Measurements from ENCODE around the gene MAN2B2. TPM values are rescaled to one million over a fixed set of nuclear protein-coding genes. Genes with fewer than 3 reads are reported as not detected.

MAN2B2 gene
- total and polyA plus RNA-seq, 2 of the 8 experiments (the other 6 are each of a cell fraction or from before 2014, with no cell fraction given): 3.3 to 4.0 TPM

DNA sequence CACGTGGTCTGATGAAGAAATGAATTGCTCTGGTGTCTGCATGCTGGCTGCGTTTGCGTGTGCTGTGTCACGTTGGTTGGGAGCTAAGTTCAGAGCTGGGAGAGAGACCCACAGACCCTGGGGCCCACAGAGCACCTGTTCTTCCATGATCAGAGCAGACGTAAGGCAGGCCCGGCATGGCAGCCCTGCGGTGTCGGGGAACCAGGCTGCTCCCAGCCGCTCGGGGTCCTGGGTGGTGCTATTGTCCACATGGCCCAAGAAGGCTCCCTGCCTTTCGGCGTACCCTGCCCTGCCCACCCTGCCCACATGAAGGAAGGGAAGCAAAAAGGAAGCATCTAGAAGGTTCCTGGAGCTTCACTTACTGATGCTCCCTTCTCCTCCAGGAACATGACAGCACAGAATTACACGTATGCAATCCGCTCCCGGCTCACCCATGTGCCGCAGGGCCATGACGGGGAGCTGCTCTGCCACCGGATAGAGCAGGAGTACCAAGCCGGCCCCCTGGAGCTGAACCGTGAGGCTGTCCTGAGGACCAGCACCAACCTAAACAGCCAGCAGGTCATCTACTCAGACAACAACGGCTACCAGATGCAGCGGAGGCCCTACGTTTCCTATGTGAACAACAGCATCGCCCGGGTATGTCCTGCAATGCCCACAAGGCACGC lies 34.6 kb downstream of the MAN2B2 start:
- ChIA-PET POLR2A (ENCODE audit: partially characterized antibody) (interaction anchor here (1.1 kb wide), 1 partner anchor 34 kb away, joined by 4 read pairs; no protein-coding TSS in a partner anchor), CTCF (ENCODE audit: partially characterized antibody) (interaction anchor here (0.7 to 3.5 kb wide), 10 partner anchors 12 to 337 kb away, joined by 3 to 11 read pairs (median 4); no protein-coding TSS in a partner anchor)
- no peak overlapping the region for H3K9ac ChIP-seq (replicated peaks in 1 of 4; ENCODE audit: extremely low read depth in 1 of 4, low read depth in 3 of 4, low read length in 3 of 4)

More for the DNA sequence above, 34.6 kb downstream of the MAN2B2 start:
- peaks cover 0 to 7% (median 2%) of the 10 kb centered on the region in 4 experiments; a peak in 3 of 8 replicates for H3K36me3 ChIP-seq (ENCODE audit: control insufficient read depth in 2 of 4, insufficient read depth in 4 of 4, low read length in 3 of 4)
- no peak for TF ChIP-seq TBP (IDR thresholded peaks at IDR 0.05; ENCODE audit: low read depth, low read length)
- no peak for TF ChIP-seq RXRA (IDR thresholded peaks at IDR 0.05; ENCODE audit: insufficient read depth, low read depth, low read length)
- no peak for TF ChIP-seq SAP30 (IDR thresholded peaks at IDR 0.05; ENCODE audit: insufficient read depth, insufficient replicate concordance, low read length)
- no peak for TF ChIP-seq SRF (IDR thresholded peaks at IDR 0.05; ENCODE audit: low read depth, low read length)
- TF ChIP-seq E2F6 (IDR thresholded peaks at IDR 0.05): no peak
- no peak for TF ChIP-seq KDM5A (IDR thresholded peaks at IDR 0.05; ENCODE audit: low read length)
- TF ChIP-seq YY1 (IDR thresholded peaks at IDR 0.05; ENCODE audit: low read depth, low read length): no peak
- no peak for TF ChIP-seq SP4 (IDR thresholded peaks at IDR 0.05; ENCODE audit: low read length)
- TF ChIP-seq, protein P1, sequence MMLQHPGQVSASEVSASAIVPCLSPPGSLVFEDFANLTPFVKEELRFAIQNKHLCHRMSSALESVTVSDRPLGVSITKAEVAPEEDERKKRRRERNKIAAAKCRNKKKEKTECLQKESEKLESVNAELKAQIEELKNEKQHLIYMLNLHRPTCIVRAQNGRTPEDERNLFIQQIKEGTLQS (IDR thresholded peaks at IDR 0.05; ENCODE audit: insufficient read depth, low read depth, low read length): no peak
- TF ChIP-seq KDM4A (IDR thresholded peaks at IDR 0.05; ENCODE audit: low read depth, low read length, severe bottlenecking): no peak
- no peak overlapping the region for H2BK15ac ChIP-seq (ENCODE audit: low read length)
- no peak overlapping the region for H3K4ac ChIP-seq (replicated peaks; ENCODE audit: insufficient read length, low read depth, low read length)
- H4K20me1 ChIP-seq (replicated peaks in 1 of 2; ENCODE audit: control insufficient read depth in 1 of 2, insufficient read depth in 2 of 2, low read length in 2 of 2): peaks cover 0 to 5% of the 10 kb centered on the region in 2 experiments
- no peak overlapping the region for H3K23ac ChIP-seq (ENCODE audit: insufficient read length)
- no peak overlapping the region for H2BK120ac ChIP-seq (replicated peaks; ENCODE audit: low read depth, low read length)
- peaks cover 5 to 7% of the 10 kb centered on the region in 2 experiments; a peak in 3 of 4 replicates for H3K9me3 ChIP-seq (ENCODE audit: insufficient read depth in 2 of 2, low read depth in 1 of 2, low read length in 1 of 2)
- no peak overlapping the region for H3K18ac ChIP-seq (ENCODE audit: extremely low read depth, low read length)
- WGBS, 2 experiments (ENCODE audit: extremely low coverage in 1 of 2, insufficient coverage in 1 of 2, insufficient read length in 1 of 2, insufficient replicate concordance in 2 of 2, low coverage in 1 of 2, low lambda C conversion rate in 2 of 2, missing lambda C conversion rate in 1 of 2): 91% methylated on average over 24 of the region's 26 CpGs; no CpG with 5 or more reads in 1 of the 2 experiments
- H3K4me3 ChIP-seq (ENCODE audit: extremely low read depth in 1 of 4, insufficient read depth in 2 of 4, low read depth in 3 of 4, low read length in 4 of 4): no peak overlapping the region
- no peak overlapping the region for H2BK20ac ChIP-seq (ENCODE audit: low read length)
- H3K27me3 ChIP-seq (replicated peaks in 1 of 4; ENCODE audit: control insufficient read depth in 3 of 4, extremely low read depth in 1 of 4, insufficient read depth in 3 of 4, low read length in 3 of 4): no peaks in the 10 kb centered on the region
- no peak overlapping the region for H3K56ac ChIP-seq (replicated peaks; ENCODE audit: insufficient read length, low read depth, low read length)
- no peak overlapping the region for H2BK5ac ChIP-seq (ENCODE audit: low read depth, low read length)
- H2AFZ ChIP-seq (ENCODE audit: low read length): no peak overlapping the region
- no peaks in the 10 kb centered on the region for H3K79me2 ChIP-seq (ENCODE audit: control insufficient read depth in 1 of 2, insufficient read depth in 2 of 2, low read length in 2 of 2)
- H3K4me2 ChIP-seq (ENCODE audit: insufficient read depth in 1 of 2, low read depth in 2 of 2, low read length in 2 of 2): no peak overlapping the region
- no peak overlapping the region for H3K14ac ChIP-seq (ENCODE audit: insufficient read length)
- no peak overlapping the region for H2AK5ac ChIP-seq (ENCODE audit: low read depth, low read length)
- H3K4me1 ChIP-seq (replicated peaks in 1 of 4; ENCODE audit: control insufficient read depth in 3 of 4, insufficient read depth in 4 of 4, low read length in 3 of 4): no peaks in the 10 kb centered on the region; a peak in 1 of 7 replicates
- no peak overlapping the region for H4K5ac ChIP-seq (ENCODE audit: insufficient read length, low read depth, low read length)
- no peak for DNase-seq (ENCODE audit: low read depth in 1 of 2, low spot score in 2 of 2)
- H2BK12ac ChIP-seq (ENCODE audit: low read depth, low read length): no peak overlapping the region
- peaks cover 2% of the 10 kb centered on the region; the same call in 1 of the 2 replicates for H3K23me2 ChIP-seq (ENCODE audit: low read depth, low read length)
- no peaks in the 10 kb centered on the region for H3K79me1 ChIP-seq (ENCODE audit: low read depth, low read length)
- FAIRE-seq: no peak
- no peak overlapping the region for H3K27ac ChIP-seq (ENCODE audit: low read depth, low read length)
- H4K8ac ChIP-seq (ENCODE audit: extremely low read depth, insufficient read depth, low read length): no peak overlapping the region
- H4K91ac ChIP-seq (replicated peaks; ENCODE audit: insufficient read length, low read length): no peak overlapping the region

Data from H1 (cell line).